ENCODE measurements around the gene MBNL2.

MBNL2 gene

DNA sequence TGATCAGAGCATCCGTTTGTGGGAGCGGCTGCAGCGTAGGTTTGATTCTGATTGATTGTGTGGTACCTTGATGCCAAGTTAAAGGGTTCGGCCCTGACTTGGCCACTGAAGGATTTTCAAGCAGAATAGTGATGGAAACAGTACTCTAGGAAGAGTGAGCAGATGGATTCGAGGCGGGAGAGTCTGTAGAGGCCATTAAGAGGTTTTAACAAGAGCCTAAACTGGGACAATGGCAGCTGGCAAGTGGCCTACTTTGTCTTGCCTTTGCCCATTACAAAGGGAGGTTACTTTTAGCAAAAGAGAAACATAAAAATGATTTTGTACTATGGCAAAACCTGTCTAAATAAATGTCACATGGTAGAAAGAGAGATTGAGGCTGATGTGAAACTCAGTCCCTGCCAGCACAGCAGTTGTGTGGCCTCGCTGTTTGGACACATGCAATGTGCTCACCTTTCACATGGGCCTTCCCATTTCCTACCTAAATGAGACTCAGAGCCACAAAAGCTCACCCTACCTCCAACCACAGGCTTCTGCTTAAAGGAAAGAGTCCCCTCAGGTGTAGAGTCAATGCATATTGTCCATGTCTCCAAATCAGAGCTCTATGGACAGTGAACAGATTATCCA is 149.5 kb downstream of the MBNL2 start:
- DNase-seq (ENCODE audit: low read depth in 1 of 2, low spot score in 1 of 2), result no peak

DNA sequence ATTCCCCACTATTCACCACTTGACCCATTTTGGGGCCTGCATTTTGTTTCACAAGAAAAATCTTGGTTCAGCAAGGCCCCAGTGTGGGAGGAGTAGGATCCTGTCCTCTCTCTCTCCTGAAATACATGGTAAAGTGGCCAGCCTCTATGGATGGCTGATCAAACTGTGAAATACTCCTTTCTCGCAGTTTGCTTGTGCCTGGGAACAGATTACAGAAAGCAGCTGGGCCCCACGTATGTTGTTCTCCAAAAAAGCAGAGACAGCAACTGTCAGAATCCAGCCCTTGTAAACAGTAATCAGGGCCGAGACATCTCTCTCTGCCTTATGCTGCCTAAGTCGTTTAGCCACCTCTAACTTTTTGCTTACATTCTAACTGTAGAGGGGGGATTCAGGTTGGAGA is 150.8 kb downstream of the MBNL2 start:
- DNase-seq (ENCODE audit: low read depth in 1 of 2, low spot score in 1 of 2), result no peak

DNA sequence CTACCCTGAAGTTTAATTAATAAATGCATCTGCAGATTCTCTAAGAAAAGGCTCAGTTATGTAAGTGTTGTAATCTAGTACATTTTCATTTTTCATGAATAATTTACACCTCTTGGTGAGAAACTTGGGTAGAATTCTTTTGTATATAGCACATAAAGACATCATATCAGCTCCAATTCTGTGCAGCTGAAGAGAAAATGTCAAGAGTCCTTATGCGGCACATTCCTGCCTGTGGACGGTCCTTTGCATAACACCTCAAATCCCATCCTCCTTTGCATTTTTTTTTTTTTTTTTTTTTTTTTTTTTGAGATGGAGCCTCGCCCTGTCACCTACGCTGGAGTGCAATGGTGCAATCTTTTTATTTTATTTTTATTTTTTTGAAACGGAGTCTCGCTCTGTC is 151.7 kb downstream of the MBNL2 start:
- DNase-seq (ENCODE audit: low read depth in 1 of 2, low spot score in 1 of 2), result no peak

DNA sequence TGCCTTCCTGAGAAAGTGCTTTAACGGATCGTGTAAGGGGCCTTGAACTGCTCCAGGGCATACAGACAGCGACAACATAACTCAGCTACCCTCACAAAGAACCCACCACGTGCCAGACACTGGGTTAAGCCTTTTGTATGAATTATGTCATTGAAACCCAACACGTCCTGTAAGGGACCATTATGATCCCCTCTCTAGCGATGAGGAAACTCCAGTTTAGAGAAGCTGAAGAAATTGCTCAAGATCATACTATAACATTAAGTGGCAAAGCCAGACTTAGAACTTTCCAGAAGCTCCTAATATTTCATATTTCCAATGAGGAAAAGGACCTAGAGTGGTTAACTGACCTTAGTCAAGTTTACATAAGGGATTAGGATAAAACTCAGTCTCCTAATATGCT is 154.8 kb downstream of the MBNL2 start:
- DNase-seq (ENCODE audit: low read depth in 1 of 2, low spot score in 1 of 2), result no peak

DNA sequence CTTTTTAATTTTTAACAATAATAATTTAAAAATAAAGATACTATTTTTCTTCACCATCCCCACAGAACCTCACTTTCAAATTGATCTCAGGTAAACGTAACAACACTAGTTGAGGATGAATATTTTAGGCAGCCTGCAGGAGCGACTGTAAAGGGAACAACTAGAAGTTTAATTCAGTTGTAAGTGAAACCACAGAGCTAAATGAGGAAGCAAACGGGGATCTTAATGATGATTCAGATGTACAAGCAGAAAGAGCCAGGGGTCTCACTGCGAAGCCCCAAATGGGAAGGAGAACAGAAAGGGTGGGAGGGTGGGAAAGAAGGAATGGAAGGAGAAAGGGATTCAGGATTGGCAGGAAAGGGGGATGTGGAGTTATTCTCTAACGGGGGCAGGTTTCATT is 157.3 kb downstream of the MBNL2 start:
- no peak for DNase-seq (ENCODE audit: low read depth in 1 of 2, low spot score in 1 of 2)

DNA sequence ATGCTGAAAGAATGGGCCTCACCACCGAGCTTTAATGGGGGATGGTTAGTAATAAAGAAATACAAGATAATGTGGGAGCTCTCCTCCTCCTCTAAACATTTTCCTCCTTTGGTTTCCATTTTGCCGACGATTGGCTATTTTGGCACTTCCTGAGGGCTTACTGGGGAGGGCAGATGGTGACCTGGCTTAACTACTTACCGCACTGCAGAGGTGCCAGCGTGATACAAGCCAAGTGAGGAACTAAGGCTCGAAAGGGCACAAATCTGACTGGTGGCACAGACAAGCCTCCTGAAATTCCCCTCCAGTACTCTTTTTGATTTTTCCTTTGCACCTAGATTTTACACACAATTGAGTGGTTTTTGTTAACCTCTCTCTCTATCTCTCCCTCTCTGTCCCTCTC is 158.6 kb downstream of the MBNL2 start:
- no peak for DNase-seq (ENCODE audit: low read depth in 1 of 2, low spot score in 1 of 2)

DNA sequence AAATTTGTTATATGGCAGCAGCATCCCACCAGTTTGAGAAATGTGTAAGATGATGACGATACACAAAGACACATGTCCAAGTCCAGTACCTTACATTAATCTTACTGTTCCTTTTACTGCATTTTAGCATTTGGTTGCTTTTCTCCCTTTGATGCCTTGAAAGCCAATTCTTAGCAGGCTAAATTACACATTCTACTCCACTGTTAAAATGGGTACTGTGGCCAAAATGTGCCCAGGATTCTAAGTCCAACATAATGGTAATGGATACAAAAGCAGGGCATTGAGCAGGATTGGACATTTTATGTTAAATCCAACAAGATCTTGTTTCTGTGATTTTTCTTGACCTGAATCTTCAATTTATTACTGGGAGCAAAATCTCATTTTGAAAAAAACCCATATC is 159.1 kb downstream of the MBNL2 start:
- DNase-seq (ENCODE audit: low read depth in 1 of 2, low spot score in 1 of 2), result no peak

DNA sequence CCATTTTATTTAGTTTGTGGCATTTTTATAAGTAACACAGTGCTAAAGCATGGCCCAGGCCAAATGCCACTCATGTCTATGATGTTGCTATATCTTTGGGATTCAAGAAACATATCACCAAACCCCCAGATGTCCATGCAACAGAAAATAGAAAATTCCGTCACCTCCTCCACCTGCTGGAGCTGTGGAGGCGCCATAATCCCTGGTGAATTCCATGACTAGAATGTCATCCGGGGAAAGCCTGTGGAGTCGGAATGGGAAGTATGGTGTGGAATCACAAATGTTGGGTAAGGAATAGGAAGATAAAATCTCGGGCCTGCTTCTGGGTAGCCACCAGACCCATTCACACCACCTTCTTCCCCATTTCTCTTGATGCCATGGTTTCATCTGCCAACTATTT is 160.1 kb downstream of the MBNL2 start:
- no peak for DNase-seq (ENCODE audit: low read depth in 1 of 2, low spot score in 1 of 2)

DNA sequence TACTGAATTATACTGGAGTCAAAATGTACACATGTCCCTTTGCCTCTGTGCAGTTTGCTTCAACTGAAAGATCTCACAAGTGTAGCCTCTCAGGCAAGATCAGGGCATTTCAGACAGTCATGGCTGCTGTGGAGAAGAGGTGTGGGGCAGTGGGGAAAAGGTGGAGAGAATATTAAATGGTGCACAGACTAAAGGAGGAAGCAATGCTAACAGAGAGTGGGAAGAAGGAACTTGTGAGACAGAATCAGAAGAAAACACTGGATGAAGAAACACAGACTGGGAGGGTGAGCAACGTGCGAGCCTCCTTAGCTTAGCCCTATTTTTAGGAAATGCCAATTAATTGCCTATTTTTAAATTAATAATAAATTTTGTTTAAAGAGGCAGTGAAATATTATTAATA is 162.2 kb downstream of the MBNL2 start:
- DNase-seq (ENCODE audit: low read depth in 1 of 2, low spot score in 1 of 2), result no peak

DNA sequence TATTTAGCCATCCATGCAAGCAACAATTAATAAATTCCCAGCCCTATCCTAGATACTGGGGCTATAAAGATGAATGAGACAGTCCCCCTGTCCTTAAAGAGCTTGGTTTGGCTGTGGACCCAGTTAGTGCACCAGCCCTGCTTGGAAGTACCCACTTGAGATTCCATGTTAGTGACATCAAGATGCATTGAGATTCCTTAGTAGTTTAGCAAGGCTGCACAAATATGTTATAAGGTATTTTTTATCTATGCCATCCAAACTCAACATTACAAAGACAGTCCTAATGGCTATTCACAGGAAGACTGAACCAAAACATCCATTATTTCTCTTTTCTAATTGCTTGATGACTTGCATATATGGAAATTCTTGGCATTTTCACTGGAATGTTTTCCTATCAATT is 163.0 kb downstream of the MBNL2 start:
- no peak for DNase-seq (ENCODE audit: low read depth in 1 of 2, low spot score in 1 of 2)

DNA sequence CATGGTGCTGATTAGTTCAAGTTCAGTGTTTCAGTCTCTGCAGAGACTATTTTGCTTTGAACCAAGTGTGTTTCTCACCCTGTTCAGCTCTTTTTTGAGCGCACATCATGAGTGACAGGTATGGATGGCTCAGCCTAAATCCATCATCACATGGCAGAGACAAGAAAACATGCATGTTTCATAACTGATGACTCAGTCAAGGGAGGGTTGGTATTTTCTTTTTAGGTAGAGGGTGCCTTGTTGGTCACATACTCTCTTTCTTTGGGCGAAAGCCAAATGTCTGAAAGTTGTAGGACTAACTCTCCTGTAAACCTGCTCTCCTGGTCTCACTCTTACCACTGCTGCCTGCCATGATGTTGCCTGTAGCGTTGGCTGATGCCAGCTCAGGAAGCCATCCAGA is 163.7 kb downstream of the MBNL2 start:
- no peak for DNase-seq (ENCODE audit: low read depth in 1 of 2, low spot score in 1 of 2)

DNA sequence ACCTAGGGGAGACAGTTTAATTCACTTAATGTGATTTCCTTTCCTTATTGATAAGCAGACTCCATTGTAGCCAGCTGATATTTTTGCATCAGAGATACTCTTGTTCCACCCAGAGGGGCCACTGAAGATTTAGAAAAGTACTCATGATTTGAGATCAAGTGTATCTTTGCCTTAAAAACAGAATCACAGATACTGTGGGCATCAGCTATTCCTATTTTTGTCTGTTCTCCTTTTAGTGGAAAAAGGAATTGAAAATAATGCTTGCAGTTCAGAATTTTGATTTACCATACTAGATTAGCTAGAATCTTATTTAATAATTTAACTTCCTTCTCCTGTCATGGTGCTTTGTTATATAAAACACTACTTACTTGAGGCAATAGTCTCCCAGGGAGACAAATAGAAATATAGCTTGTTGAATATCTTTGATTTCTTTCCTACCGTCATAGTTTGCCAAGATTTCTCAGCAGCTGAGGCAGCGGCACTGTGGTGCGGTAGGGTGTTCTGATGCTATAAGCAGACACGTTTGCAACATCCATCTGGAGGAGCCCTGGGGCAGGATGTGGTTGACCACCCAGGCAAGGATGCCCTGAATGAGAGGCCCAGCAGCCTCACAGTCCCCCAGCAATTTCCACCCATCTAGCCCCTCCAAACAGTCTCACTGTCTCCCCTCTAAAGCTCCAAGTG is 164.8 kb downstream of the MBNL2 start:
- no peak for DNase-seq (ENCODE audit: low read depth in 1 of 2, low spot score in 1 of 2)

DNA sequence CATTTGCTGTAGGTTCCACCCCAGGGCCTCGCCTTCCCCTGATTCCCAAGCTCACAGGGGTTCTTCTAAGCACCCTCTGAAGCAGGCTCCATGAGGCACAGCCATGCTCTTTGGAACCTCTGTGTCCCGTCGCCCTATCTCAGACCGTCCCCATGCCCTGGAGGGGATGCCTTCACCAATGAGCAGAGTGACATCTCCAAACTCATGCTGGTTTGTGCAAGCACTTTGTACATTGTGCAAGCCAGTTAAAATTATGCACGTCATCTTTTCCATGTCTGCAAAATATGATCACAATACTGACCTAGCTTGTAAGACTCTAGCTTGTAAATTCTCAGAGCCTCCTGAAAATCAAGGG is 165.3 kb downstream of the MBNL2 start:
- DNase-seq (ENCODE audit: low read depth in 1 of 2, low spot score in 1 of 2), result no peak

DNA sequence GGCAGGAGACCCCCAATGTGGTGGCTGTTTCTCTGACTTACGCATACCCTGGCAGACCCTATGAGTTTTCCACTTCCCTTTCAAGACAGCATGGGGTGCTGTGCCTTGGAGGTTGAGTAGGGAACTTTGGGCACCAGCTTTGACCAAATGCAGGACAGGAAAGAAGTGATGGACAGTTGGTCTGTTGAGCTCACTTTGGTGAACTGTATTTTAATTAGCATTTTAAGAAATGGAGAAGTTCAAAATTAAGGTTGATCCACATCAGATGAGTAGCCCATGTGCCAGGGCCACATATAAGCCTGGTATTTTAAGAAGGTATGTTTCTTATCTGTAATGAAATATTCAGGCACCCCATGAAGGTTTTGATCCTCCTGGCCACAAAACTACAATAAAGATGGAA is 165.8 kb downstream of the MBNL2 start:
- no peak for DNase-seq (ENCODE audit: low read depth in 1 of 2, low spot score in 1 of 2)

DNA sequence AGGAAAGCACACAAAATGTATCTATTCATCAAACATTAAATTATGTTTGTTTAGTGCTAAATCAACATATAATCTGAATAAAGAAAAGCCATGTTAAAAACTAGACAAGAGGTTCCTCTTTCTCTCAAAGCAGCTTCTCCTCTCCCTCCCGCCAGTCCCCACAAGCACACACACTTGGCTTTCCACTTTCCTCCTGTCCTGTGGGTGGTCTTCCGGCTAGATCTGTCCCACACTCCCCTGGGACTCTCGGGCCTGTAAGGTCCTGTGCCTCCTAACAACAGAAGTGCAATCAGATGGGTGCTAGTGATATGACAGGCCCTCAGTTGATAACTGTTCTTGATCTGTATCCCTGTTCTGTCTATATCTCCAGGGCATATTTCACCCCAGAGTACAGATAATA is 166.2 kb downstream of the MBNL2 start:
- DNase-seq (ENCODE audit: low read depth in 1 of 2, low spot score in 1 of 2), result no peak

DNA sequence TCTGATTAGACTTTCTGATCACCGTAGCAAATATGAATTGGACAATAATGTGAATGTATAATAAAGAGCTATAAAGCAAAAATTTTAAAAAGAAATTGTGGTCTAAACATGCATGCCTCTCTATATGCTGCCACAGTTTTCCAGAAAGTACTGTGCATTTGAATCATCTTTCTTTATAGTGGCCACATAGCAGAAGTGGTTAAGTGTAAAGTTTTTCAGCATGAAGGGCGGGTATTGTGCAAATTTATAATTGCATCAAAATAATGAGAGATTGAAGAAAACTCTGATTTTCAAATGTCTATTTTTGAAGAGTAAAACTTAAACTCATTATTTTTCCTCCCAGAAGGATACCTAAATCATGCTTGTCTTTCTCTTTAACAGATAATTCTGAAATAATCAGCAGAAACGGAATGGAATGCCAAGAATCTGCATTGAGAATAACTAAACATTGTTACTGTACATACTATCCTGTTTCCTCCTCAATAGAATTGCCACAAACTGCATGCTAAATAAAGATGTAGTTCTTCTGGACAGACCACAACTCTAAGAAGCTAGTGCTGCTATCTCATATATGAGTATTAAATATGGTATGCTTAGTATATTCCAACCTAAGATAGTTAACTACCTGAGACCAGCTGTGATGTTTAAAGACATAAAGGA is 168.9 kb downstream of the MBNL2 start:
- no peak for DNase-seq (ENCODE audit: low read depth in 1 of 2, low spot score in 1 of 2)

DNA sequence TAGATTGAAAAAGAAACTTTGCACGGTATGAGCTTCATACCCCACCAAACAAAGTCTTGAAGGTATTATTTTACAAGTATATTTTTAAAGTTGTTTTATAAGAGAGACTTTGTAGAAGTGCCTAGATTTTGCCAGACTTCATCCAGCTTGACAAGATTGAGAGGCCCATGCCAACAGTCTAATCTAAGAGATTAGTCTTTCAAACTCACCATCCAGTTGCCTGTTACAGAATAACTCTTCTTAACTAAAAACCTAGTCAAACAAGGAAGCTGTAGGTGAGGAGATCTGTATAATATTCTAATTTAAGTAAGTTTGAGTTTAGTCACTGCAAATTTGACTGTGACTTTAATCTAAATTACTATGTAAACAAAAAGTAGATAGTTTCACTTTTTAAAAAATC is 169.9 kb downstream of the MBNL2 start:
- DNase-seq (ENCODE audit: low read depth in 1 of 2, low spot score in 1 of 2), result no peak

DNA sequence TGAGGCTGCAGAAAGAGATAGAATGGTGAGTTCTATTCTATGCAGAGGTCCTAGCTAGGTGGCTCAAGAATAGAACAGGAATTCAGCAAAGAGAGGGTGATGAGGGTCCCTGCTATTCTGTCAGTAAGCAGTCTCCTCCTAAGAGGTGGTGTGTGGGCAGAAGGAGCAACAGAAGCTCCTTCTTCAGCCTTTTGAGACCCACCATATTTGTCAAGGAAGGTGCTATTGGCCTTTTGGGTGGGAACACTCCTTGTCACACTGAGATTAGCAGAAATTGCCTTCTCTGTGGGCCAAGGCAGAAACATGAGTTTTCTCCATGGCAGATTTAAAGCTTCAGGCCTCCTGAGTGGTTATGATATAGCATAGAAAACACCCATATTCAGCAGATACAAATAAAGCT is 172.4 kb downstream of the MBNL2 start:
- DNase-seq (ENCODE audit: low read depth in 1 of 2, low spot score in 1 of 2), result no peak

DNA sequence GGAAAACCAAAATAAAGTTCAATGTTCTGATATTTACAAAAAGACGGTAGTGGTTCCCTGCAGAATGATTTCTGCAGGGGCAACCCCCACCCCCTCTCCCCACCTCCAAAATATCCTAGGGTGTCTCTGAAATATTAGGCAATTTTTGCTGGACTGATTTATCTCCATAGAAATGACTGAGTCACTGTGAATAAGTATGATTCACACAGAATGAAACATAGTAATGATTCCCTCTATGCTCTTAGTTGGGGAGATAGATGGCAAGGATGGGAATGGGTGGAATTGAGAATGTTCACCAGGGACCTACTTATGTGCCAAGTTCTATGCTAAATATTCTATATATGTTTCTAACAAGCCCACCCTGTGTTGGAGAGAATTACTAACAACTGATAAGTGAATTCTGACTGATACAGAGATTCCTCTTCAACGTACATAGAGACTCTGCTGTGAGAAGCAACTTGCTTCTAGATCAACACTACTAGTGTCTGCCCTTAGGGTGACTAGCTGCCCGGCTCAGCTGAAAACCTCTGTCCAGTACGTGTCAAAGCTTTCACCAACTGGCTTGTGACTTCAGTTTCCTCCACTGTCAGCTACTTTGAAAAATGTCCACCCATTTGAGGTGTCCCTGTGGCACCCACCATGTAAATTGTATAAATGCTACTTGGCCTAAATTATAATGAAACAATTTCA is 173.5 kb downstream of the MBNL2 start:
- no peak for DNase-seq (ENCODE audit: low read depth in 1 of 2, low spot score in 1 of 2)

DNA sequence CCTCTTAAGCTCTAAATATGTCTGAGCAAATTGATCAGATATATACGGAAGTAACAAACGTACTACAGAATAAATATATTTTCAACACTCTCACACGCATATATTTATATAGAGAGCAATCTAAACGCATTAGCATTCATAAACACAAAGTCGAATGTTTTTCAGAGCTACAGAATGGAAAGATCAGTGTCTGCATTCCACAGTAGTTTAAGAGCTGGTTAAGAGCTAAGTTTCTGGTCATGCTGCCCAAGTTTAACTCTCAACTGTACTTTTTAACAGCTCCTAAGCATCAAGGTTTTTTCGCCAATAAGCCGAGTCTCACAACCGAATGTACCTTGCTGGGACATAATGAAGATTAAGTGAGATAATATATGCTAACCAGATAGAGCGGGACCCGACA is 175.1 kb downstream of the MBNL2 start:
- DNase-seq (ENCODE audit: low read depth in 1 of 2, low spot score in 1 of 2), result no peak

DNA sequence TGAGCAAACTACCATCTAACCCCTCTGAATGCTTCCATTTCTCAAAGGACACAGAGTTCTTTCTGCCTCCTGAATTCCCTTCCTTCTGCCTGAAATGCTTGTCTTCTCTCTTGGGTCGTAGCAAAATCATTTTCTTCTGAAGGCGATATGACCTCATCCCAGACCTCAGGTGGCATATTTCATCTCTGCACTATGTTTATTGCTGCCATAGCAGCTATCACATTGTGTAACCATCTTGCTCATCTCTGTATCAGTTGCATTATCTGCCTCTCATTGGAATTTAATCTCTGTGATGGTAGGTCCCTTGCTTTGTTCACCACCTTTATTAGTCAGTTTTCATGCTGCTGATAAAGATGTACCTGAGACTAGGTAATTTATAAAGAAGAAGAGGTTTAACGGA is 179.3 kb downstream of the MBNL2 start:
- no peak for DNase-seq (ENCODE audit: low read depth in 1 of 2, low spot score in 1 of 2)
